Stimulated activated memory B cell treated with anti-CD40 and anti-IgM and Interleukin-4, amounts not matched to agents 10 μg/mL and 1 μg/mL and 100 μg/mL, for 72 hours (primary cell): ENCODE data around the gene FLCN.

Experiments used
- ATAC-seq: fragments of 150-1000 bp; cut with Tn5 transposase; 2 replicates; pipeline ENCODE4 v1.10.0; 2021
- H3K27ac Mint-ChIP-seq: one replicate; pipeline ENCODE4 v1.8.0; 2022; ENCODE audit warnings: mild to moderate bottlenecking, mixed read lengths
- H3K27me3 Mint-ChIP-seq: one replicate; pipeline ENCODE4 v1.8.0; 2022; ENCODE audit warnings: mixed read lengths
- H3K36me3 Mint-ChIP-seq: one replicate; pipeline ENCODE4 v1.8.0; 2022; ENCODE audit warnings: mixed read lengths
- H3K4me1 Mint-ChIP-seq: one replicate; pipeline ENCODE4 v1.8.0; 2022; ENCODE audit warnings: mixed read lengths
- H3K4me3 Mint-ChIP-seq: one replicate; pipeline ENCODE4 v1.8.0; 2022; ENCODE audit warnings: mild to moderate bottlenecking, moderate library complexity, mixed read lengths
- H3K9me3 Mint-ChIP-seq: one replicate; pipeline ENCODE4 v1.8.0; 2022; ENCODE audit warnings: mixed read lengths

Gene FLCN

DNA sequence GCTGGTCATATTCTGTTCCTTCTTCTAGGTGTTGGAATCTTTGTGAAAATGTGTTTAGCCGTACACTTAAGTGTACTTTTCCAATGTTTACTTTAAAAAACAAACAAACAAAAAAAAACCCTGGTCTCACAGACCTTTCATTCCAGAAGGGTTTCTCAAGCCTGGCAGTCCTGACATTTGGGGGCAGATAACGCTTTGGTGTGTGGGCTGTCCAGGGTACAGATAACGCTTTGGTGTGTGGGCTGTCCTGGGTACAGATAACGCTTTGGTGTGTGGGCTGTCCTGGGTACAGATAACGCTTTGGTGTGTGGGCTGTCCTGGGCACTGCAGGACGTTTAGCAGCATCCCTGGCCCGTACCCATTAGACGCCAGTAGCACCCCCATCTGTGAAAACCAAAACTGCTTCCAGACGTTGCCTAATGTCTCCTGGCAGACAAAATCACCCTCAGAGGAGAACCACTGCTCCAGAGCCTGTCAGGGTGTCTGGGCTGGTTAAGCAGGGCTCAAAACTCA lies 15.2 kb upstream of the FLCN start:
- no peak for ATAC-seq
- Mint-ChIP-seq H3K9me3 (no peaks in the 10 kb centered on the region), H3K36me3 (peaks cover 39% of the 10 kb centered on the region), H3K4me3 (no peak overlapping the region), H3K27ac (no peak overlapping the region), H3K27me3 (no peaks in the 10 kb centered on the region), H3K4me1 (no peaks in the 10 kb centered on the region)

GRCh38 chr17:17246879-17247278 lies 9.9 kb upstream of the FLCN start:
- Mint-ChIP-seq H3K27ac (no peak overlapping the region), H3K4me1 (no peaks in the 10 kb centered on the region), H3K27me3 (no peaks in the 10 kb centered on the region), H3K36me3 (peaks cover 14% of the 10 kb centered on the region), H3K9me3 (no peaks in the 10 kb centered on the region), H3K4me3 (no peak overlapping the region)
- no peak for ATAC-seq

GRCh38 chr17:17243163-17243562 lies 6.2 kb upstream of the FLCN start:
- Mint-ChIP-seq H3K4me3 (no peak overlapping the region), H3K36me3 (peaks cover 14% of the 10 kb centered on the region), H3K9me3 (no peaks in the 10 kb centered on the region), H3K4me1 (peaks cover 3% of the 10 kb centered on the region), H3K27me3 (no peaks in the 10 kb centered on the region), H3K27ac (no peak overlapping the region)
- ATAC-seq: no peak

DNA sequence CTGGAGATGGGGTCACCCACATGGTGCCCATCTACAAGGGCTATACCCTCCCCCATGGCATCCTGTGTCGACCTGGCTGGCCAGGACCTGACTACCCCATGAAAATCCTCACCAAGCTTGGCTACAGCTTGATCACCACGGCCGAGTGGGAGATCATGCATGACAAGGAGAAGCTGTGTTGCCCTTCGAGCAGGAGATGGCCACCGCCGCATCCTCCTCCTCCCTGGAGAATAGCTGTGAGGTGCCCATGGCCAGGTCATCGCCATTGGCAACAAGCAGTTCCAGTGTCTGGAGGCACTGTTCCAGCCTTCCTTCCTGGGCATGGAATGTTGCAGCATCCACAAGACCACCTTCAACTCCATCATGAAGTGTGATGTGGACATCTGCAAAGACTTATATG lies 5.3 kb upstream of the FLCN start:
- Mint-ChIP-seq H3K4me1 (peaks cover 5% of the 10 kb centered on the region), H3K27ac (no peak overlapping the region), H3K27me3 (no peaks in the 10 kb centered on the region), H3K36me3 (peaks cover 10% of the 10 kb centered on the region), H3K4me3 (no peak overlapping the region), H3K9me3 (no peaks in the 10 kb centered on the region)
- ATAC-seq: no peak

GRCh38 chr17:17241656-17242055 lies 4.7 kb upstream of the FLCN start:
- Mint-ChIP-seq H3K4me1 (peaks cover 5% of the 10 kb centered on the region), H3K9me3 (no peaks in the 10 kb centered on the region), H3K27me3 (no peaks in the 10 kb centered on the region), H3K36me3 (peaks cover 4% of the 10 kb centered on the region), H3K4me3 (no peak overlapping the region), H3K27ac (no peak overlapping the region)
- no peak for ATAC-seq

- Mint-ChIP-seq H3K36me3 (no peaks in the 10 kb centered on the region), H3K27me3 (no peaks in the 10 kb centered on the region), H3K4me1 (peaks cover 21% of the 10 kb centered on the region), H3K4me3 (no peak overlapping the region), H3K27ac (no peak overlapping the region), H3K9me3 (no peaks in the 10 kb centered on the region)
- ATAC-seq: no peak
Measured at GRCh38 chr17:17239832-17240231, 2.9 kb upstream of the FLCN start.

- no peaks in the 10 kb centered on the region for H3K9me3 Mint-ChIP-seq
- peak overlapping the region; percentile 100 for H3K27ac Mint-ChIP-seq
- peak; percentile 4 for ATAC-seq
- H3K27me3 Mint-ChIP-seq: no peaks in the 10 kb centered on the region
- H3K4me3 Mint-ChIP-seq: peak overlapping the region; percentile 91
- peaks cover 25% of the 10 kb centered on the region for H3K4me1 Mint-ChIP-seq
- peaks cover 13% of the 10 kb centered on the region for H3K36me3 Mint-ChIP-seq
Measured at GRCh38 chr17:17236295-17237025, 508 bp downstream of the FLCN start.

GRCh38 chr17:17235212-17236174 lies 1.5 kb downstream of the FLCN start:
- ATAC-seq: no peak
- Mint-ChIP-seq H3K4me1 (peaks cover 25% of the 10 kb centered on the region), H3K27me3 (no peaks in the 10 kb centered on the region), H3K36me3 (peaks cover 17% of the 10 kb centered on the region), H3K4me3 (peak overlapping the region; percentile 91), H3K9me3 (no peaks in the 10 kb centered on the region), H3K27ac (peak overlapping the region; percentile 100)

- Mint-ChIP-seq H3K4me1 (peaks cover 20% of the 10 kb centered on the region), H3K9me3 (no peaks in the 10 kb centered on the region), H3K36me3 (peaks cover 44% of the 10 kb centered on the region), H3K27ac (no peak overlapping the region), H3K4me3 (no peak overlapping the region), H3K27me3 (no peaks in the 10 kb centered on the region)
- no peak for ATAC-seq
Measured at GRCh38 chr17:17232303-17232621, 4.7 kb downstream of the FLCN start.

GRCh38 chr17:17231621-17232302 lies 5.2 kb downstream of the FLCN start:
- ATAC-seq: no peak
- no peak overlapping the region for H3K27ac Mint-ChIP-seq
- peaks cover 20% of the 10 kb centered on the region for H3K4me1 Mint-ChIP-seq
- no peaks in the 10 kb centered on the region for H3K9me3 Mint-ChIP-seq
- peaks cover 49% of the 10 kb centered on the region for H3K36me3 Mint-ChIP-seq
- no peak overlapping the region for H3K4me3 Mint-ChIP-seq
- H3K27me3 Mint-ChIP-seq: no peaks in the 10 kb centered on the region

- H3K4me1 Mint-ChIP-seq: peaks cover 2% of the 10 kb centered on the region
- H3K9me3 Mint-ChIP-seq: no peaks in the 10 kb centered on the region
- H3K27me3 Mint-ChIP-seq: no peaks in the 10 kb centered on the region
- peaks cover 64% of the 10 kb centered on the region for H3K36me3 Mint-ChIP-seq
- H3K4me3 Mint-ChIP-seq: no peak overlapping the region
- no peak overlapping the region for H3K27ac Mint-ChIP-seq
- ATAC-seq: no peak
Measured at GRCh38 chr17:17229416-17230384, 7.3 kb downstream of the FLCN start.

DNA sequence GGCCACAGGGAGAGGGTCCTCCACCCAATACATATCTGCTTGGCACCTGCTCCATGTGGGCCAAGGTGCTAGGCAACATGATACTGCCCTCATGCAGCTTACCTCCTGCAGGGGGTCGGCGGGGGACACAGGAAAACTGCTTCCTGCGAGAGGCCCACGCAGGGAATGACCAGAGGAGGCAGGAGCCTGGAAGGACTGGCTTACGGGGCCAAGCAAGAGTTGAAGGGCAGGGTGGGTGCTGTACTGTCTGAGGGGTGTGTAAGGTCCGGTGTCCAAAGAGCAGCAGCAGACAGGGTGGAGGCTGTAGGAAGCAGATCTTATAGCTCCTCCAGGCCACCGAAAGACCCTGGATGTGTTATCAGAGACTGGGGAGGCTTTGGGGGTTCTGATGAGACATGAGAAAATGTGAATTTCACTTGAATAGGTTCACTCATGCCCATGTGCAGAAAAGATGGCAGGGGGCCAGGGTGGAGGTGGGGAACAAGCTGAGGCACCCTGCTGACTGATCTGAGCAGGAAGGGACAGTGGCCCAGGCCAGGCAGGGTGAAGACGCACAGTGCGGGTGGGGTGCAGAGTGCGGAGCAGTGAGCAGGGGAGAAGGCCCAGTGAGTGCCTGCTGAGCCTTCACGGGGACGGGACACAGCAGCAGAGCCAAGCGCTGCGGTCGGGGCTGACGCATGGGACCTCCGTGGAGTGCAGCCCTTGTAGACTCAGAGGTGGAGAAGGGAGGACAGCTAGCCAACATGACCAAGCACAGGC lies 8.3 kb downstream of the FLCN start:
- H3K27ac Mint-ChIP-seq: no peak overlapping the region

DNA sequence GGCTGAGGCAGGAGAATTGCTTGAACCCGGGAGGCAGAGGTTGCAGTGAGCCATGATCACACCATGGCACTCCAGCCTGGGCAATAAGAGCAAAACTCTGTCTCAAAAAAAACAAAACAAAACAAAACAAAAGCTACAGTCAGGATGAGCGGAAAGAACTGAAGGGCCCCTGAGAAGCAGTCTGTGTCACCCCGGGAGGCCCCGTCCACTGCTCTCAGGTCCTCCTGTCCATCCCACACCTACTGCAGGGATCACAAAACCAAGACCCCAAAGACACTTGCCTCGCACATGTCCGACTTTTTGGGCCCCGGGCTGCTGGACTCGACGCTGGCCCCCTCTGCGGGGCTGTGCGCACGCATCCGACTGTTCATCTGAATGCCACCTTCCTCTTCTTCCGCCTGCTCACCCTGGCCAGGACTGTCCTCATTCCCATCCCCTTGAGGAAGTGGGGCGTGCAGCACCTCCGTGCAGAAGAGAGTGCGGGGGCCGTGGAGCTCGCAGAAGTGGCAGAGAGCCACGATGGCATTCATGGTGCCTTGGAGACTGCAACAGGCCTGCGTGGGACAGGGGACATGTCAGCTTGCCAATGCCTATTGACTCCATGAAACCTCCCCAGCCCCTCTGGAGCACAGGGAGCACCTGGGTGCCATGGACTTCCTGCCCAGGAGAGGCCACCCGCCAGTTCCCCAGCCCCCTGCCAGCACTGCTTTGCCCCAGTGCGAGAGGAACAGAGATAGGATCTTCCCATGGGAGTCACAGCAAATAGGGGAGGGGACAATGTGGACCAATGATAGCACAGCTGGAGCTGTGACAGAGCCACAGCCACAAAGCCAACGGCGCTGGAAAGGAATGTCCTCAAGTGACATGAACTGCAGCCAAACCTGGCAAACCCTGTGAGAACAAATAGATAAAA lies 9.1 kb downstream of the FLCN start:
- Mint-ChIP-seq H3K4me1 (no peaks in the 10 kb centered on the region), H3K36me3 (peaks cover 80% of the 10 kb centered on the region), H3K27ac (no peak overlapping the region), H3K9me3 (no peaks in the 10 kb centered on the region), H3K4me3 (no peak overlapping the region), H3K27me3 (no peaks in the 10 kb centered on the region)
- no peak for ATAC-seq

More for the DNA sequence above, 8.3 kb downstream of the FLCN start:
- no peak overlapping the region for H3K4me3 Mint-ChIP-seq
- H3K36me3 Mint-ChIP-seq: peaks cover 72% of the 10 kb centered on the region
- H3K27me3 Mint-ChIP-seq: no peaks in the 10 kb centered on the region
- no peaks in the 10 kb centered on the region for H3K9me3 Mint-ChIP-seq
- ATAC-seq: no peak
- H3K4me1 Mint-ChIP-seq: no peaks in the 10 kb centered on the region
